Upper lobe of right lung (tissue), 1 donor: ENCODE results near the gene ZDHHC1. TPM values are rescaled to one million over a fixed set of nuclear protein-coding genes. Genes with fewer than 3 reads are reported as not detected.
"Not testable (repeated sequence)": the region's sequence is repeated elsewhere in the genome, so short reads cannot be mapped to it uniquely, and the experiment has no call there.

Experiments
- ATAC-seq: fragments of 200-7000 bp; cut with Tn5 transposase; one replicate; pipeline ENCODE4 v1.9.1; 2020; ENCODE audit warnings: mild to moderate bottlenecking, moderate library complexity
- DNase-seq: peaks from one replicate; pipeline ENCODE4 v3.0.0-alpha.2; 2020
- H3K27ac ChIP-seq: fragments of 200-600 bp; one replicate; pipeline ENCODE4 v1.8.0; 2022
- H3K27me3 ChIP-seq: fragments of 200-600 bp; one replicate; pipeline ENCODE4 v1.8.0; 2022; ENCODE audit warnings: mild to moderate bottlenecking
- H3K36me3 ChIP-seq: fragments of 200-600 bp; one replicate; pipeline ENCODE4 v1.8.0; 2022
- H3K4me1 ChIP-seq: fragments of 200-600 bp; one replicate; pipeline ENCODE4 v1.8.0; 2022
- H3K4me3 ChIP-seq: fragments of 200-600 bp; one replicate; pipeline ENCODE4 v1.8.0; 2022; ENCODE audit warnings: mild to moderate bottlenecking
- H3K9me3 ChIP-seq: fragments of 200-600 bp; one replicate; pipeline ENCODE4 v1.8.0; 2022
- CTCF ChIP-seq: fragments of 200-600 bp; IDR thresholded peaks from one replicate; pipeline ENCODE4 v1.8.0; 2022; ENCODE audit warnings: antibody characterized with exemption
- intact Hi-C: fragments of 100-400 bp; cut with DNase I; formaldehyde crosslinking; loops from one replicate; pipeline ENCODE4 v1.11.0; 2022
- total RNA-seq: library from RNA; stranded (reverse); fragmentation: NEBNext Ultra II Directional; extraction: Animal tissue kit (Norgen Biotek cat#: 25700); gene quantifications from one replicate; pipeline ENCODE4 v1.2.1, GENCODE V29; 2021
- donor health status: DM: no; HTN: yes; CAD: no; lungs with severe emphysema.

Gene ZDHHC1
- total RNA-seq, 1 donor from 2014 or later: 11.1 TPM

- H3K4me1 ChIP-seq: peaks cover 10% of the 10 kb centered on the region
- intact Hi-C loops: no loop called here
- no peaks in the 10 kb centered on the region for H3K9me3 ChIP-seq
- no peaks in the 10 kb centered on the region for H3K27me3 ChIP-seq
- DNase-seq: no peak
- H3K36me3 ChIP-seq: no peaks in the 10 kb centered on the region
- TF ChIP-seq CTCF: no peak
- H3K27ac ChIP-seq: peak overlapping the region; percentile 38
- peak; percentile 72 for ATAC-seq
- H3K4me3 ChIP-seq: peak overlapping the region; percentile 17
Measured at GRCh38 chr16:67364600-67365235, 51.6 kb downstream of the ZDHHC1 start.

- Histone ChIP-seq H3K9me3 (no peaks in the 10 kb centered on the region), H3K27me3 (no peaks in the 10 kb centered on the region), H3K36me3 (no peaks in the 10 kb centered on the region), H3K4me1 (peaks cover 10% of the 10 kb centered on the region), H3K4me3 (no peak overlapping the region), H3K27ac (no peak overlapping the region)
- ATAC-seq (no peak), DNase-seq (no peak)
- TF ChIP-seq CTCF: no peak
- intact Hi-C loops: no loop called here
Measured at GRCh38 chr16:67361038-67361437, 55.2 kb downstream of the ZDHHC1 start.

- H3K27me3 ChIP-seq, ATAC-seq, H3K4me1 ChIP-seq, H3K36me3 ChIP-seq, H3K9me3 ChIP-seq, intact Hi-C loops, H3K4me3 ChIP-seq, H3K27ac ChIP-seq, DNase-seq: not testable (repeated sequence)
Measured at GRCh38 chr16:67359540-67360269, 56.6 kb downstream of the ZDHHC1 start.

GRCh38 chr16:67357561-67357960 is 58.7 kb downstream of the ZDHHC1 start:
- no peak overlapping the region for H3K27ac ChIP-seq
- H3K27me3 ChIP-seq: no peaks in the 10 kb centered on the region
- no peak for DNase-seq
- H3K36me3 ChIP-seq: no peaks in the 10 kb centered on the region
- peak; percentile 35 for ATAC-seq
- intact Hi-C loops: no loop called here
- H3K9me3 ChIP-seq: no peaks in the 10 kb centered on the region
- no peaks in the 10 kb centered on the region for H3K4me1 ChIP-seq
- no peak overlapping the region for H3K4me3 ChIP-seq
- no peak for TF ChIP-seq CTCF

- ATAC-seq (no peak), DNase-seq (no peak)
- intact Hi-C loops: no loop called here
- Histone ChIP-seq H3K4me3 (no peak overlapping the region), H3K4me1 (no peaks in the 10 kb centered on the region), H3K27me3 (no peaks in the 10 kb centered on the region), H3K36me3 (no peaks in the 10 kb centered on the region), H3K27ac (no peak overlapping the region), H3K9me3 (no peaks in the 10 kb centered on the region)
- TF ChIP-seq CTCF: no peak
Measured at GRCh38 chr16:67356396-67356795, 59.9 kb downstream of the ZDHHC1 start.

- H3K4me1 ChIP-seq, DNase-seq, H3K27me3 ChIP-seq, H3K36me3 ChIP-seq, ATAC-seq, H3K4me3 ChIP-seq, H3K27ac ChIP-seq, H3K9me3 ChIP-seq, intact Hi-C loops: not testable (repeated sequence)
Measured at GRCh38 chr16:67352463-67352862, 63.8 kb downstream of the ZDHHC1 start.
